HEK293 (cell line): ENCODE data around the gene PINLYP.

Experiments
- BCL11A ChIP-seq: fragments of 450-650 bp; formaldehyde crosslinking; IDR thresholded peaks from 2 replicates; pipeline ENCODE4 v1.5.1; 2016; ENCODE audit warnings: low read depth, missing biosample characterization, missing genetic modification characterization
- GLIS2 ChIP-seq: fragments of 450-650 bp; formaldehyde crosslinking; IDR thresholded peaks from 2 replicates; pipeline ENCODE4 v1.5.1; 2016; ENCODE audit warnings: missing biosample characterization, missing genetic modification characterization
- HOXA7 ChIP-seq: sonication (generic); formaldehyde crosslinking; IDR thresholded peaks from 2 replicates; pipeline ENCODE4 v1.8.1; 2022; ENCODE audit warnings: missing genetic modification reagents, borderline replicate concordance
- HOXC10 ChIP-seq: sonication (generic); formaldehyde crosslinking; IDR thresholded peaks from 2 replicates; pipeline ENCODE4 v1.8.1; 2023; ENCODE audit warnings: mild to moderate bottlenecking, missing genetic modification reagents
- KLF8 ChIP-seq: fragments of 450-650 bp; formaldehyde crosslinking; IDR thresholded peaks from 2 replicates; pipeline ENCODE4 v1.5.1; 2016; ENCODE audit warnings: missing biosample characterization, missing genetic modification characterization
- KLF9 ChIP-seq: fragments of 450-650 bp; formaldehyde crosslinking; IDR thresholded peaks from 2 replicates; pipeline ENCODE4 v1.5.1; 2016; ENCODE audit warnings: missing biosample characterization, missing genetic modification characterization, low read depth
- MYNN ChIP-seq: fragments of 450-650 bp; formaldehyde crosslinking; IDR thresholded peaks from 2 replicates; pipeline ENCODE4 v1.5.1; 2016; ENCODE audit warnings: missing biosample characterization, missing genetic modification characterization, borderline replicate concordance
- PATZ1 ChIP-seq: fragments of 450-650 bp; formaldehyde crosslinking; IDR thresholded peaks from 2 replicates; pipeline ENCODE4 v1.5.1; 2016; ENCODE audit warnings: missing biosample characterization, missing genetic modification characterization
- PRDM1 ChIP-seq: fragments of 450-650 bp; formaldehyde crosslinking; IDR thresholded peaks from 2 replicates; pipeline ENCODE4; 2016; ENCODE audit warnings: missing biosample characterization, missing genetic modification characterization
- RBAK ChIP-seq: fragments of 450-650 bp; formaldehyde crosslinking; IDR thresholded peaks from 2 replicates; pipeline ENCODE4 v1.5.1; 2016; ENCODE audit warnings: missing biosample characterization, missing genetic modification characterization
- ZFP69B ChIP-seq: fragments of 450-650 bp; formaldehyde crosslinking; IDR thresholded peaks from 2 replicates; pipeline ENCODE4 v1.5.1; 2016; ENCODE audit warnings: missing biosample characterization, missing genetic modification characterization
- ZIC2 ChIP-seq: fragments of 450-650 bp; formaldehyde crosslinking; IDR thresholded peaks from 2 replicates; pipeline ENCODE4 v1.5.1; 2016; ENCODE audit warnings: missing biosample characterization, missing genetic modification characterization
- ZNF10 ChIP-seq: fragments of 450-650 bp; formaldehyde crosslinking; IDR thresholded peaks from 2 replicates; pipeline ENCODE4 v1.5.1; 2017; ENCODE audit warnings: missing biosample characterization, missing genetic modification characterization
- ZNF24 ChIP-seq: fragments of 450-650 bp; formaldehyde crosslinking; IDR thresholded peaks from 2 replicates; pipeline ENCODE4 v1.5.1; 2016; ENCODE audit warnings: missing biosample characterization, missing genetic modification characterization
- ZNF26 ChIP-seq: fragments of 450-650 bp; formaldehyde crosslinking; IDR thresholded peaks from 2 replicates; pipeline ENCODE4 v1.5.1; 2016; ENCODE audit warnings: missing biosample characterization, missing genetic modification characterization
- ZNF274 ChIP-seq, 2 experiments: fragments of 200-500 bp in 1 of 2; fragments of 450-650 bp in 1 of 2; sonication (Bioruptor generic) in 1 of 2; formaldehyde crosslinking in 1 of 2; IDR thresholded peaks; 2 replicates each; pipeline versions ENCODE4 v1.5.1 to v1.6.1; 2014 to 2016; ENCODE audit warnings: borderline replicate concordance in 1 of 2, inconsistent platforms in 1 of 2, low read length in 1 of 2, missing biosample characterization in 1 of 2, missing genetic modification characterization in 1 of 2
- ZNF335 ChIP-seq: fragments of 450-650 bp; formaldehyde crosslinking; conservative IDR thresholded peaks from 2 replicates; pipeline ENCODE4 v1.5.1; 2016; ENCODE audit warnings: missing biosample characterization, missing genetic modification characterization
- ZNF391 ChIP-seq: fragments of 450-650 bp; formaldehyde crosslinking; IDR thresholded peaks from 2 replicates; pipeline ENCODE4 v1.5.1; 2016; ENCODE audit warnings: low read depth, missing biosample characterization, missing genetic modification characterization, borderline replicate concordance
- ZNF394 ChIP-seq: fragments of 450-650 bp; formaldehyde crosslinking; IDR thresholded peaks from 2 replicates; pipeline ENCODE4 v1.5.1; 2016; ENCODE audit warnings: missing biosample characterization, missing genetic modification characterization, mild to moderate bottlenecking, moderate library complexity, borderline replicate concordance
- ZNF398 ChIP-seq: fragments of 450-650 bp; formaldehyde crosslinking; IDR thresholded peaks from 2 replicates; pipeline ENCODE4 v1.5.1; 2017; ENCODE audit warnings: missing biosample characterization, missing genetic modification characterization
- ZNF48 ChIP-seq: fragments of 450-650 bp; formaldehyde crosslinking; IDR thresholded peaks from 2 replicates; pipeline ENCODE4 v1.5.1; 2016; ENCODE audit warnings: missing biosample characterization, missing genetic modification characterization
- ZNF501 ChIP-seq: fragments of 450-650 bp; formaldehyde crosslinking; IDR thresholded peaks from 2 replicates; pipeline ENCODE4 v1.5.1; 2016; ENCODE audit warnings: missing biosample characterization, missing genetic modification characterization
- ZNF510 ChIP-seq: fragments of 450-650 bp; formaldehyde crosslinking; IDR thresholded peaks from 2 replicates; pipeline ENCODE4 v1.5.1; 2018; ENCODE audit warnings: mild to moderate bottlenecking, missing genetic modification characterization, missing biosample characterization; ENCODE audit not compliant: insufficient replicate concordance
- ZNF529 ChIP-seq: fragments of 450-650 bp; formaldehyde crosslinking; IDR thresholded peaks from 2 replicates; pipeline ENCODE4 v1.5.1; 2017; ENCODE audit warnings: missing genetic modification characterization, missing biosample characterization; ENCODE audit not compliant: insufficient replicate concordance
- ZNF558 ChIP-seq: fragments of 450-650 bp; formaldehyde crosslinking; IDR thresholded peaks from 2 replicates; pipeline ENCODE4 v1.5.1; 2016; ENCODE audit warnings: missing biosample characterization, missing genetic modification characterization
- ZNF560 ChIP-seq: fragments of 450-650 bp; formaldehyde crosslinking; IDR thresholded peaks from 2 replicates; pipeline ENCODE4 v1.5.1; 2017; ENCODE audit warnings: missing biosample characterization, missing genetic modification characterization, borderline replicate concordance
- ZNF580 ChIP-seq: fragments of 450-650 bp; formaldehyde crosslinking; IDR thresholded peaks from 2 replicates; pipeline ENCODE4 v1.5.1; 2016; ENCODE audit warnings: missing biosample characterization, missing genetic modification characterization
- ZNF600 ChIP-seq: fragments of 450-650 bp; formaldehyde crosslinking; IDR thresholded peaks from 2 replicates; pipeline ENCODE4 v1.5.1; 2016; ENCODE audit warnings: missing biosample characterization, missing genetic modification characterization
- ZNF626 ChIP-seq: fragments of 450-650 bp; sonication (Bioruptor Pico); formaldehyde crosslinking; IDR thresholded peaks from 2 replicates; pipeline ENCODE4 v1.5.1; 2018; ENCODE audit warnings: missing biosample characterization, missing genetic modification characterization, inconsistent platforms
- ZNF645 ChIP-seq: fragments of 450-650 bp; formaldehyde crosslinking; IDR thresholded peaks from 2 replicates; pipeline ENCODE4; 2016; ENCODE audit warnings: missing biosample characterization, missing genetic modification characterization
- ZNF704 ChIP-seq: fragments of 450-650 bp; formaldehyde crosslinking; IDR thresholded peaks from 2 replicates; pipeline ENCODE4 v1.5.1; 2016; ENCODE audit warnings: missing biosample characterization, missing genetic modification characterization
- ZSCAN18 ChIP-seq: fragments of 450-650 bp; formaldehyde crosslinking; IDR thresholded peaks from 2 replicates; pipeline ENCODE4 v1.5.1; 2016; ENCODE audit warnings: missing biosample characterization, missing genetic modification characterization

PINLYP gene

GRCh38 chr19:43610493-43610892, 34.9 kb downstream of the PINLYP start (continued):
- TF ChIP-seq MYNN (tag by site-specific recombination) (no peak), ZNF558 (tag by site-specific recombination) (no peak), ZNF335 (tag by site-specific recombination) (no peak; the same call in 1 of the 2 replicates), GLIS2 (peak; percentile 61; the same call in 1 of the 2 replicates), PATZ1 (tag by site-specific recombination) (0 out of 2 replicates have a peak, but pooled peaks have one; percentile 22), ZNF600 (tag by site-specific recombination) (peak; percentile 68), ZNF560 (tag by site-specific recombination) (no peak), HOXA7 (CRISPR knock-in tag) (no peak), BCL11A (no peak), ZNF10 (tag by site-specific recombination) (no peak), ZNF704 (tag by site-specific recombination) (no peak), ZNF26 (tag by site-specific recombination) (no peak), KLF8 (tag by site-specific recombination) (0 out of 2 replicates have a peak, but pooled peaks have one; percentile 32), ZNF48 (no peak), ZNF529 (tag by site-specific recombination) (no peak), RBAK (no peak), ZNF391 (tag by site-specific recombination) (no peak), ZNF394 (tag by site-specific recombination) (no peak), ZNF626 (tag by site-specific recombination) (no peak), ZNF274 (IDR thresholded peaks at IDR 0.05; ENCODE audit: low read length) (no peak), ZNF274 (tag by site-specific recombination; IDR thresholded peaks at IDR 0.05; ENCODE audit: borderline replicate concordance) (no peak), ZNF510 (no peak), ZNF24 (tag by site-specific recombination) (0 out of 2 replicates have a peak, but pooled peaks have one; percentile 66), ZNF580 (tag by site-specific recombination) (no peak), KLF9 (tag by site-specific recombination) (no peak), HOXC10 (no peak), ZSCAN18 (no peak), ZIC2 (peak; percentile 98), ZFP69B (peak; percentile 3; the same call in 1 of the 2 replicates), ZNF645 (no peak), ZNF501 (tag by site-specific recombination) (no peak), PRDM1 (tag by site-specific recombination) (peak; percentile 81), ZNF398 (tag by site-specific recombination) (no peak)
